A673 (cell line): ENCODE measurements around the gene CDK5RAP2. TPM values are rescaled to one million over a fixed set of nuclear protein-coding genes. Genes with fewer than 3 reads are reported as not detected.

Experiments
- BruUV-seq: library from RNA; stranded (reverse); fragments of 400-500 nt; replicated peaks from 2 replicates; lab custom pipeline; 2021; lab: Mats Ljungman, UMichigan
- CTCF ChIA-PET: fragments of 300-600 bp; sonication (Branson Sonifier 250); formaldehyde crosslinking; loops from one replicate; lab custom pipeline; 2022; ENCODE audit warnings: antibody characterized with exemption; lab: Charles Lee
- POLR2A ChIA-PET: fragments of 300-600 bp; sonication (Branson Sonifier 250); formaldehyde crosslinking; loops from one replicate; lab custom pipeline; 2022; ENCODE audit warnings: antibody characterized with exemption; ENCODE audit not compliant: low non-redundant PET; lab: Charles Lee
- DNase-seq: peaks from one replicate; pipeline ENCODE4 v3.0.0-alpha.2; 2015; ENCODE audit warnings: low spot score
- H3K27ac ChIP-seq: fragments of 200-600 bp; sonication (generic); 2 replicates; pipeline ENCODE4 v1.5.1; 2016; ENCODE audit warnings: mixed run types, low read depth, mild to moderate bottlenecking, mixed read lengths, antibody characterized with exemption, low read length; ENCODE audit not compliant: poor library complexity, severe bottlenecking
- H3K27me3 ChIP-seq: fragments of 200-600 bp; sonication (generic); replicated peaks from 2 replicates; pipeline ENCODE4 v1.6.1; 2017; ENCODE audit warnings: mixed run types, low read depth, mild to moderate bottlenecking, mixed read lengths, antibody characterized with exemption, low read length; ENCODE audit not compliant: insufficient read depth, poor library complexity
- H3K36me3 ChIP-seq: fragments of 200-600 bp; sonication (generic); 2 replicates; pipeline ENCODE4 v1.6.1; 2016; ENCODE audit warnings: mixed run types, mild to moderate bottlenecking, mixed read lengths, antibody characterized with exemption, low read length; ENCODE audit not compliant: insufficient read depth, poor library complexity, severe bottlenecking
- H3K4me1 ChIP-seq: fragments of 200-600 bp; sonication (generic); 2 replicates; pipeline ENCODE4 v1.6.1; 2017; ENCODE audit warnings: mixed run types, mild to moderate bottlenecking, mixed read lengths, antibody characterized with exemption, low read length; ENCODE audit not compliant: insufficient read depth, poor library complexity, severe bottlenecking
- H3K4me3 ChIP-seq: fragments of 200-600 bp; sonication (generic); 2 replicates; pipeline ENCODE4 v1.5.1; 2016; ENCODE audit warnings: low read depth, mixed run types, mild to moderate bottlenecking, mixed read lengths, low read length; ENCODE audit not compliant: poor library complexity, severe bottlenecking
- H3K9me3 ChIP-seq: fragments of 200-600 bp; sonication (generic); 2 replicates; pipeline ENCODE4 v1.6.1; 2016; ENCODE audit warnings: mixed run types, low read depth, mild to moderate bottlenecking, mixed read lengths, antibody characterized with exemption, low read length; ENCODE audit not compliant: poor library complexity, severe bottlenecking
- EZH2 ChIP-seq: fragments of 200-600 bp; sonication (generic); IDR thresholded peaks from 2 replicates; pipeline ENCODE4 v1.6.1; 2017; ENCODE audit warnings: borderline replicate concordance, low read depth, mild to moderate bottlenecking, mixed read lengths, antibody characterized with exemption, low read length; ENCODE audit not compliant: poor library complexity, severe bottlenecking
- intact Hi-C: fragments of 100-400 bp; cut with micrococcal nuclease; formaldehyde crosslinking; loops from one replicate; pipeline ENCODE4 v1.10.0; 2022; ENCODE audit not compliant: unreplicated experiment
- total RNA-seq: library from RNA; stranded (reverse); gene quantifications from 2 replicates; pipeline ENCODE4 v1.2.3, GENCODE V29; 2021
- TF ChIP-seq, protein P1 (sequence below): fragments of 300-800, 200-600 bp; sonication (generic); conservative IDR thresholded peaks from 2 replicates; pipeline ENCODE4 v1.5.1; 2017; ENCODE audit warnings: low read depth, mild to moderate bottlenecking, antibody characterized with exemption, low read length, moderate library complexity, mixed read lengths

CDK5RAP2 gene
- total RNA-seq, 1 experiment from 2014 or later, result 94.5 TPM

DNA sequence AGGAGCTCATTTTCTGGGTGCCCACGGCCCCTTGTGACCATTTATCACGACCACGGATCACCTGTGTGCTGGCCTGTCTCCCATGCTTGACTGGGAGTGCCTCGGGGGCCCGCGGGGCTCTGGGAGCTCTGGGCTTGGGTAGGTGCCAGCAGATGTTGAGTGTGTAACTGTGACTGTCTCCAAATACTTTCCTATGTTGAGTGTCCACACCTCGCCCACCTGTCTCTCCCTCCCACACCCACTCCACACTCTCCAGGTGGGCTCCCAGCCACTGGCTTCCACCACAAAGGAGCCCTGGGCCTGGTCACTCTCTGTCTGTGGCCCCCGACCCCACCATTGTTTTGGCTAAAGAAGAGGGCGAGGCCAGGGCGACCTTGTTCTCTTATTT, 196.4 kb downstream of the CDK5RAP2 start:
- Histone ChIP-seq H3K4me3 (no peak overlapping the region), H3K27ac (no peak overlapping the region), H3K4me1 (no peaks in the 10 kb centered on the region), H3K9me3 (no peaks in the 10 kb centered on the region), H3K27me3 (no peaks in the 10 kb centered on the region), H3K36me3 (no peaks in the 10 kb centered on the region)
- ChIA-PET POLR2A (interaction anchor here (0.5 kb wide), 1 partner anchor 100 kb away, joined by 3 read pairs; no protein-coding TSS in a partner anchor), CTCF (no interaction called here)
- BruUV-seq, result no TSS peak
- TF ChIP-seq EZH2, result no peak
- TF ChIP-seq, protein P1, sequence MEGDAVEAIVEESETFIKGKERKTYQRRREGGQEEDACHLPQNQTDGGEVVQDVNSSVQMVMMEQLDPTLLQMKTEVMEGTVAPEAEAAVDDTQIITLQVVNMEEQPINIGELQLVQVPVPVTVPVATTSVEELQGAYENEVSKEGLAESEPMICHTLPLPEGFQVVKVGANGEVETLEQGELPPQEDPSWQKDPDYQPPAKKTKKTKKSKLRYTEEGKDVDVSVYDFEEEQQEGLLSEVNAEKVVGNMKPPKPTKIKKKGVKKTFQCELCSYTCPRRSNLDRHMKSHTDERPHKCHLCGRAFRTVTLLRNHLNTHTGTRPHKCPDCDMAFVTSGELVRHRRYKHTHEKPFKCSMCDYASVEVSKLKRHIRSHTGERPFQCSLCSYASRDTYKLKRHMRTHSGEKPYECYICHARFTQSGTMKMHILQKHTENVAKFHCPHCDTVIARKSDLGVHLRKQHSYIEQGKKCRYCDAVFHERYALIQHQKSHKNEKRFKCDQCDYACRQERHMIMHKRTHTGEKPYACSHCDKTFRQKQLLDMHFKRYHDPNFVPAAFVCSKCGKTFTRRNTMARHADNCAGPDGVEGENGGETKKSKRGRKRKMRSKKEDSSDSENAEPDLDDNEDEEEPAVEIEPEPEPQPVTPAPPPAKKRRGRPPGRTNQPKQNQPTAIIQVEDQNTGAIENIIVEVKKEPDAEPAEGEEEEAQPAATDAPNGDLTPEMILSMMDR, result no peak
- no peak for DNase-seq
- intact Hi-C loops, result no loop called here

DNA sequence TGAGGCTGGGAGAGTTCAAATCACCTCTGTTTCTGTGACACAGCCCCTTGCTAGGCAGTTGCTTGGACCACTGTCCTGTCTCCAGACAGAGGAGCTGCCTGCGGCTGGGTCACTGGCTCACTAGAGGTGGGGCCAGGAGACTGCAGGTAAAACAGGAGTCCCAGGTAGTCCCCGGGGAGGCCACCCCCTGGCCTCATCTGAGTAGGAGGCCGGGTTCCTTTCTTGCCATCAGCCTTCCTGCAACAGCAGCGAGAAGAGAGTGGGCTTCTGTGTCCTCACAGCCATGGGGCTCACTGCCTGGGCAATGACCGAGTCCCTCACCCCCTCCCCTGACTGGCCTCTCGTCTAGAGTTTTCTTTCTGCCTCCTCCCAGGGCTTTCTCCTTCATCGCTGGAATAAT, 197.5 kb downstream of the CDK5RAP2 start:
- intact Hi-C loops, result no loop called here
- Histone ChIP-seq H3K4me3 (no peak overlapping the region), H3K36me3 (no peaks in the 10 kb centered on the region), H3K4me1 (no peaks in the 10 kb centered on the region), H3K27me3 (no peaks in the 10 kb centered on the region), H3K27ac (no peak overlapping the region), H3K9me3 (no peaks in the 10 kb centered on the region)
- CTCF ChIA-PET, result no interaction called here
- POLR2A ChIA-PET, result no interaction called here
- no peak for DNase-seq
- BruUV-seq, result no TSS peak
- TF ChIP-seq EZH2, result no peak
- TF ChIP-seq, protein P1, result no peak

- H3K9me3 ChIP-seq, result no peaks in the 10 kb centered on the region
- H3K4me3 ChIP-seq, result no peak overlapping the region
- H3K36me3 ChIP-seq, result no peaks in the 10 kb centered on the region
- no peak for DNase-seq
- ChIA-PET CTCF (no interaction called here), POLR2A (no interaction called here)
- no peak for TF ChIP-seq EZH2
- TF ChIP-seq, protein P1, result no peak
- H3K4me1 ChIP-seq, result no peaks in the 10 kb centered on the region
- intact Hi-C loops, result no loop called here
- no peaks in the 10 kb centered on the region for H3K27me3 ChIP-seq
- no peak overlapping the region for H3K27ac ChIP-seq
- no TSS peak for BruUV-seq
These were observed 198.1 kb downstream of the CDK5RAP2 start for GRCh38 chr9:120381839-120382238.
